GM23338 (cell line): ENCODE data around the gene DGKD. TPM values are rescaled to one million over a fixed set of nuclear protein-coding genes. Genes with fewer than 3 reads are reported as not detected.

ENCODE experiments used
- ATAC-seq: fragments of 200-7000 bp; cut with Tn5 transposase; 3 replicates; pipeline ENCODE4 v1.9.1; 2020
- DNase-seq: peaks from one replicate; pipeline ENCODE4 v3.0.0-alpha.2; 2015; ENCODE audit warnings: low spot score
- H2AFZ ChIP-seq: fragments of 200-600 bp; sonication (generic); 2 replicates; pipeline ENCODE4 v1.8.0; 2016; ENCODE audit warnings: antibody characterized with exemption, mild to moderate bottlenecking, moderate library complexity
- H3F3A ChIP-seq: fragments of 200-600 bp; sonication (generic); replicated peaks from 2 replicates; pipeline ENCODE4 v1.8.0; 2017; ENCODE audit warnings: antibody characterized with exemption, mixed run types, low read depth
- H3K27ac ChIP-seq: fragments of 200-600 bp; sonication (generic); 2 replicates; pipeline ENCODE4 v1.6.1; 2016; ENCODE audit warnings: low read depth
- H3K27me3 ChIP-seq: fragments of 200-600 bp; sonication (generic); 2 replicates; pipeline ENCODE4 v1.8.0; 2016; ENCODE audit warnings: mild to moderate bottlenecking, mixed run types, moderate library complexity; ENCODE audit not compliant: insufficient read depth
- H3K36me3 ChIP-seq: fragments of 200-600 bp; sonication (generic); 2 replicates; pipeline ENCODE4 v1.8.0; 2016; ENCODE audit warnings: mild to moderate bottlenecking; ENCODE audit not compliant: insufficient read depth
- H3K4me1 ChIP-seq: fragments of 200-600 bp; sonication (generic); 2 replicates; pipeline ENCODE4 v1.8.0; 2016; ENCODE audit warnings: mild to moderate bottlenecking, moderate library complexity; ENCODE audit not compliant: insufficient read depth
- H3K4me2 ChIP-seq: fragments of 200-600 bp; sonication (generic); 2 replicates; pipeline ENCODE4 v1.7.1; 2017; ENCODE audit warnings: mixed run types
- H3K4me3 ChIP-seq: fragments of 200-600 bp; sonication (generic); 2 replicates; pipeline ENCODE4 v1.6.1; 2016; ENCODE audit warnings: mixed run types
- H3K79me2 ChIP-seq: fragments of 200-600 bp; sonication (generic); replicated peaks from 2 replicates; pipeline ENCODE4 v1.8.0; 2017; ENCODE audit warnings: mild to moderate bottlenecking; ENCODE audit not compliant: insufficient read depth
- H3K9me2 ChIP-seq: fragments of 200-600 bp; sonication (generic); 2 replicates; pipeline ENCODE4 v1.8.0; 2017; ENCODE audit not compliant: insufficient read depth
- H4K20me1 ChIP-seq: fragments of 200-600 bp; sonication (generic); replicated peaks from 2 replicates; pipeline ENCODE4 v1.8.0; 2017; ENCODE audit warnings: mild to moderate bottlenecking; ENCODE audit not compliant: insufficient read depth
- H3K27ac Mint-ChIP-seq: 2 replicates; pipeline ENCODE4 v1.8.0; 2020; ENCODE audit warnings: inconsistent platforms, mild to moderate bottlenecking, moderate library complexity, mixed read lengths
- H3K27me3 Mint-ChIP-seq: 3 replicates; pipeline ENCODE4 v1.8.0; 2022; ENCODE audit warnings: low read depth, mild to moderate bottlenecking, moderate library complexity, mixed read lengths, inconsistent platforms; ENCODE audit not compliant: insufficient read depth, poor library complexity
- H3K36me3 Mint-ChIP-seq: 3 replicates; pipeline ENCODE4 v1.8.0; 2021; ENCODE audit warnings: low read depth, mild to moderate bottlenecking, inconsistent platforms, moderate library complexity, mixed read lengths
- H3K4me1 Mint-ChIP-seq: 3 replicates; pipeline ENCODE4 v1.8.0; 2020; ENCODE audit warnings: mild to moderate bottlenecking, inconsistent platforms, mixed read lengths
- H3K4me3 Mint-ChIP-seq: 3 replicates; pipeline ENCODE4 v1.8.0; 2021; ENCODE audit warnings: moderate library complexity, mild to moderate bottlenecking, inconsistent platforms, mixed read lengths
- H3K9me3 Mint-ChIP-seq: 3 replicates; pipeline ENCODE4 v1.8.0; 2020; ENCODE audit warnings: moderate library complexity, mild to moderate bottlenecking, inconsistent platforms, mixed read lengths
- POLR2AphosphoS5 ChIP-seq: IDR thresholded peaks from 2 replicates; pipeline ENCODE4 v1.6.1; 2016; ENCODE audit warnings: antibody characterized with exemption, low read depth
- ZNF114 ChIP-seq: fragments of 250-450 bp; sonication (Bioruptor Pico); IDR thresholded peaks from 2 replicates; pipeline ENCODE4 v1.5.0; 2020; ENCODE audit warnings: mild to moderate bottlenecking, moderate library complexity
- ZNF331 ChIP-seq: fragments of 250-450 bp; sonication (Bioruptor Pico); IDR thresholded peaks from 2 replicates; pipeline ENCODE4 v1.5.0; 2020; ENCODE audit warnings: low read depth, mild to moderate bottlenecking, moderate library complexity
- polyA plus RNA-seq: library from polyadenylated mRNA; unstranded; fragments of >200 nt; fragmentation: Nextera tagmentation; extraction: Ambion mirVana; gene quantifications from 2 replicates; pipeline ENCODE4 v1.2.1, GENCODE V29; 2016
- total RNA-seq: library from RNA; depleted of rRNA; stranded (reverse); fragments of >200 nt; shearing (Covaris generic); gene quantifications from 2 replicates; pipeline ENCODE4 v1.2.3, GENCODE V29; 2014
- TF ChIP-seq, protein P1 (sequence below), 2 experiments: fragments of 200-600 bp in 1 of 2; sonication (generic) in 1 of 2; conservative IDR thresholded peaks; 2 replicates each; pipeline versions ENCODE4 v1.5.1 to v1.6.1; 2016 to 2017; ENCODE audit warnings: antibody characterized with exemption in 2 of 2, low read depth in 2 of 2, mild to moderate bottlenecking in 2 of 2, moderate library complexity in 1 of 2
- TF ChIP-seq, protein P2 (sequence below): IDR thresholded peaks from 2 replicates; pipeline ENCODE4 v1.6.1; 2016; ENCODE audit warnings: antibody characterized with exemption
- TF ChIP-seq, protein P3 (sequence below): fragments of 250-450 bp; sonication (Bioruptor Pico); IDR thresholded peaks from 2 replicates; pipeline ENCODE4 v1.5.0; 2020; ENCODE audit warnings: mild to moderate bottlenecking, moderate library complexity

The DGKD gene
- total and polyA plus RNA-seq, 2 experiments from 2014 or later, result 11.1 to 23.4 TPM

DNA sequence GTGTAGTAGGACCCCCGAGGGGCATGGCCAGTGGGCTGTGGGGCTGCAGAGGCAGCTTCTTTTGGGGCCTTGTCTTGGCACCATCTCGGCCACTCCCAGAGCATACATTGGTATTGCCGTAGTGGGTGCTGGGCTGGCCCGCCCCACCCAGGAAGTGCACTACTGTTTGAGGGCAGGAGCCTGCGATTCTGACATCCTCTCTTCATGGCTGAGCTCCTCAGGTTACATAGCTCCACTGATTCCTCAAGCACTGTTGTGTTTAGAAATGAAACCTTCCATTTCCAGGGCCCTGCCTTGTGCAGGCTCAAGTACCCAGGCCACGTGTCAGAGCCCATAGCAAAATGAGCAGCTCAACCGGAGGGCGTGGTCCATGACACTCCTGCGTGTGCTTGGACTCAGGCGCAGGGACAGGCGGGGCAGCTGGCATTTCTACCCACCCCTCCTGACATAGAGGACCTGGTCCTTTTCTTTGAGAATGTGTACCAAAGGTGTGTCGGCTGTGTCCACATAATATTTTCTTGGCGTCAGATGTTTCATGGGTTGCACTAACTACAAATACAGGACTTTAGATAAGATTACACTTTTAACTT, 67.9 kb downstream of the DGKD start (continued):
- TF ChIP-seq, protein P1, sequence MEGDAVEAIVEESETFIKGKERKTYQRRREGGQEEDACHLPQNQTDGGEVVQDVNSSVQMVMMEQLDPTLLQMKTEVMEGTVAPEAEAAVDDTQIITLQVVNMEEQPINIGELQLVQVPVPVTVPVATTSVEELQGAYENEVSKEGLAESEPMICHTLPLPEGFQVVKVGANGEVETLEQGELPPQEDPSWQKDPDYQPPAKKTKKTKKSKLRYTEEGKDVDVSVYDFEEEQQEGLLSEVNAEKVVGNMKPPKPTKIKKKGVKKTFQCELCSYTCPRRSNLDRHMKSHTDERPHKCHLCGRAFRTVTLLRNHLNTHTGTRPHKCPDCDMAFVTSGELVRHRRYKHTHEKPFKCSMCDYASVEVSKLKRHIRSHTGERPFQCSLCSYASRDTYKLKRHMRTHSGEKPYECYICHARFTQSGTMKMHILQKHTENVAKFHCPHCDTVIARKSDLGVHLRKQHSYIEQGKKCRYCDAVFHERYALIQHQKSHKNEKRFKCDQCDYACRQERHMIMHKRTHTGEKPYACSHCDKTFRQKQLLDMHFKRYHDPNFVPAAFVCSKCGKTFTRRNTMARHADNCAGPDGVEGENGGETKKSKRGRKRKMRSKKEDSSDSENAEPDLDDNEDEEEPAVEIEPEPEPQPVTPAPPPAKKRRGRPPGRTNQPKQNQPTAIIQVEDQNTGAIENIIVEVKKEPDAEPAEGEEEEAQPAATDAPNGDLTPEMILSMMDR (conservative IDR thresholded peaks at IDR 0.05; ENCODE audit: low read depth in 2 of 2), result no peak
- TF ChIP-seq, protein P2, sequence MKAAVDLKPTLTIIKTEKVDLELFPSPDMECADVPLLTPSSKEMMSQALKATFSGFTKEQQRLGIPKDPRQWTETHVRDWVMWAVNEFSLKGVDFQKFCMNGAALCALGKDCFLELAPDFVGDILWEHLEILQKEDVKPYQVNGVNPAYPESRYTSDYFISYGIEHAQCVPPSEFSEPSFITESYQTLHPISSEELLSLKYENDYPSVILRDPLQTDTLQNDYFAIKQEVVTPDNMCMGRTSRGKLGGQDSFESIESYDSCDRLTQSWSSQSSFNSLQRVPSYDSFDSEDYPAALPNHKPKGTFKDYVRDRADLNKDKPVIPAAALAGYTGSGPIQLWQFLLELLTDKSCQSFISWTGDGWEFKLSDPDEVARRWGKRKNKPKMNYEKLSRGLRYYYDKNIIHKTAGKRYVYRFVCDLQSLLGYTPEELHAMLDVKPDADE, result no peak

DNA sequence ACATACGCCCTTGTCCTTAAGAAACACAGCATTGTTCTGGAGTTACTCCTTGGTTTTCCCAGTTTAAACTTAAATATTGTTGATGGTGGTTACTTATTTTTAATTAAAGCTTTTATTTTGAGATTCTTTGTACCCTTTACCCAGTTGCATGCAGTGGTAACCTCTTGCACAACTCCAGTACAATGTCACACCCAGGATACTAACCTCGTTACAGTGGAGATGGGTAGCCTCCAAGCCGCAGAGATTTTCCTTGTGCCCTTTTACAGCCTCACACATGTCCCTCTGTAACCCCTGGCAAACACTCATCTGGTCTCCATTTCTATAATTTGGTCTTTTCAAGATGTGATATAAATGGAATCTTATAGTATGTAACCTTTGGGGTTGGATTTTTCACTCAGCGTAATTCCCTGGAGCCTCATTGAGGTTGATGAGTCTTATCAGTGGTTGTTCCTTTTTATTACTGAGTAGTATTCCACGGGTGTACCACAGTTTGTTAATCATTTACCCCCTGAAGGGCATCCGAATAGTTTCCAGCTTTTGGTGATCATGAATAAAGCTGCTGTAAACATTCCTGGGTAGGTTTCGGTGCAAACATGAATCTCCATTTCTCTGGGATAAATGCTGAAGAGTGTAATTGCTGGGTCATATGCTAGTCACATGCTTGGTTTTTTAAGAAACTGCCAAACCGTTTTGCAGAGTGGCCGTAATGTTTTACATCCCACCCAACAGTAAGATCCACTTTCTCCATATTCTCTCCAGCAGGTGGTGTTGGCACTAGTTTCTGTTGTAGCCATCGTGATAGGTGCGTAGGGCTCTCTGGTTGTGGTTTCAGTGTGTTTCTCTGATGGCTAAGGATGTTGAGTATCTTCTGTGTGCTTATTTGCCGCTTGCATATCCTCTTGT, 68.6 kb downstream of the DGKD start:
- no peak overlapping the region for H3K4me2 ChIP-seq
- H3K9me3 Mint-ChIP-seq, result no peaks in the 10 kb centered on the region
- H3K4me3 ChIP-seq, result no peak overlapping the region
- H3K4me1 Mint-ChIP-seq, result peaks cover 43% of the 10 kb centered on the region
- DNase-seq (no peak), ATAC-seq (no peak)
- H3K36me3 Mint-ChIP-seq, result peaks cover 7% of the 10 kb centered on the region; the same call in 1 of the 3 replicates
- H2AFZ ChIP-seq, result no peak overlapping the region
- peaks cover 17% of the 10 kb centered on the region for H3K4me1 ChIP-seq
- H4K20me1 ChIP-seq, result peaks cover 5% of the 10 kb centered on the region
- H3K27me3 ChIP-seq, result no peaks in the 10 kb centered on the region
- peaks cover 30% of the 10 kb centered on the region for H3K79me2 ChIP-seq
- peaks cover 8% of the 10 kb centered on the region for H3K27me3 Mint-ChIP-seq
- no peaks in the 10 kb centered on the region for H3F3A ChIP-seq
- H3K27ac Mint-ChIP-seq, result no peak overlapping the region
- no peak overlapping the region for H3K4me3 Mint-ChIP-seq
- H3K36me3 ChIP-seq, result no peaks in the 10 kb centered on the region
- TF ChIP-seq, protein P1 (conservative IDR thresholded peaks at IDR 0.05; ENCODE audit: low read depth in 2 of 2), result 0 out of 4 replicates have a peak, but pooled peaks of 1 of the 2 experiments have one; percentile 11
- no peak for TF ChIP-seq POLR2AphosphoS5
- H3K9me2 ChIP-seq, result no peaks in the 10 kb centered on the region
- H3K27ac ChIP-seq, result no peak overlapping the region

DNA sequence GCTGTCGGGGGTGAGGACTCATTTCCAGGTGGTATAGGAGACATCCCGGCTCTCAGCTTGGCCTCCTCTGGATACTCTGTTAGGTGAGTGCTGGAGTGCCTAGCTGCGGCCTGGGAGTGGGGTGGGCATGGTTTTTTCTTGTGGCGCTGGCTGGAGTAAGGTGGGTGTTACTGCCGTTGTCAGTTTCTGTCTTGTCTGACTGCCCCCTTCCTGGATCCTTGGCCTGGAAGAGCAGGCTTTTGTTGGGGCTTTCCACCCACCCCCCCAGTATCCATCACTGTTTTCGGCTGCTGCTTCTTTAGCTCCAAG, 69.2 kb downstream of the DGKD start:
- no peaks in the 10 kb centered on the region for H3K36me3 ChIP-seq
- no peaks in the 10 kb centered on the region for H3K9me3 Mint-ChIP-seq
- H3K79me2 ChIP-seq, result peaks cover 30% of the 10 kb centered on the region
- H3K27ac Mint-ChIP-seq, result no peak overlapping the region
- no peaks in the 10 kb centered on the region for H3K27me3 ChIP-seq
- peaks cover 42% of the 10 kb centered on the region for H3K4me1 Mint-ChIP-seq
- no peak overlapping the region for H2AFZ ChIP-seq
- no peak overlapping the region for H3K4me3 ChIP-seq
- H4K20me1 ChIP-seq, result peaks cover 5% of the 10 kb centered on the region
- H3K4me1 ChIP-seq, result peaks cover 17% of the 10 kb centered on the region
- no peak overlapping the region for H3K4me2 ChIP-seq
- H3K9me2 ChIP-seq, result no peaks in the 10 kb centered on the region
- DNase-seq (no peak), ATAC-seq (no peak)
- no peaks in the 10 kb centered on the region for H3F3A ChIP-seq
- no peak overlapping the region for H3K27ac ChIP-seq
- H3K4me3 Mint-ChIP-seq, result no peak overlapping the region
- H3K27me3 Mint-ChIP-seq, result peaks cover 8% of the 10 kb centered on the region
- H3K36me3 Mint-ChIP-seq, result peaks cover 7% of the 10 kb centered on the region; the same call in 1 of the 3 replicates
- no peak for TF ChIP-seq ZNF331 (CRISPR knock-in tag)
- no peak for TF ChIP-seq ZNF114 (CRISPR knock-in tag)
- TF ChIP-seq, protein P3, sequence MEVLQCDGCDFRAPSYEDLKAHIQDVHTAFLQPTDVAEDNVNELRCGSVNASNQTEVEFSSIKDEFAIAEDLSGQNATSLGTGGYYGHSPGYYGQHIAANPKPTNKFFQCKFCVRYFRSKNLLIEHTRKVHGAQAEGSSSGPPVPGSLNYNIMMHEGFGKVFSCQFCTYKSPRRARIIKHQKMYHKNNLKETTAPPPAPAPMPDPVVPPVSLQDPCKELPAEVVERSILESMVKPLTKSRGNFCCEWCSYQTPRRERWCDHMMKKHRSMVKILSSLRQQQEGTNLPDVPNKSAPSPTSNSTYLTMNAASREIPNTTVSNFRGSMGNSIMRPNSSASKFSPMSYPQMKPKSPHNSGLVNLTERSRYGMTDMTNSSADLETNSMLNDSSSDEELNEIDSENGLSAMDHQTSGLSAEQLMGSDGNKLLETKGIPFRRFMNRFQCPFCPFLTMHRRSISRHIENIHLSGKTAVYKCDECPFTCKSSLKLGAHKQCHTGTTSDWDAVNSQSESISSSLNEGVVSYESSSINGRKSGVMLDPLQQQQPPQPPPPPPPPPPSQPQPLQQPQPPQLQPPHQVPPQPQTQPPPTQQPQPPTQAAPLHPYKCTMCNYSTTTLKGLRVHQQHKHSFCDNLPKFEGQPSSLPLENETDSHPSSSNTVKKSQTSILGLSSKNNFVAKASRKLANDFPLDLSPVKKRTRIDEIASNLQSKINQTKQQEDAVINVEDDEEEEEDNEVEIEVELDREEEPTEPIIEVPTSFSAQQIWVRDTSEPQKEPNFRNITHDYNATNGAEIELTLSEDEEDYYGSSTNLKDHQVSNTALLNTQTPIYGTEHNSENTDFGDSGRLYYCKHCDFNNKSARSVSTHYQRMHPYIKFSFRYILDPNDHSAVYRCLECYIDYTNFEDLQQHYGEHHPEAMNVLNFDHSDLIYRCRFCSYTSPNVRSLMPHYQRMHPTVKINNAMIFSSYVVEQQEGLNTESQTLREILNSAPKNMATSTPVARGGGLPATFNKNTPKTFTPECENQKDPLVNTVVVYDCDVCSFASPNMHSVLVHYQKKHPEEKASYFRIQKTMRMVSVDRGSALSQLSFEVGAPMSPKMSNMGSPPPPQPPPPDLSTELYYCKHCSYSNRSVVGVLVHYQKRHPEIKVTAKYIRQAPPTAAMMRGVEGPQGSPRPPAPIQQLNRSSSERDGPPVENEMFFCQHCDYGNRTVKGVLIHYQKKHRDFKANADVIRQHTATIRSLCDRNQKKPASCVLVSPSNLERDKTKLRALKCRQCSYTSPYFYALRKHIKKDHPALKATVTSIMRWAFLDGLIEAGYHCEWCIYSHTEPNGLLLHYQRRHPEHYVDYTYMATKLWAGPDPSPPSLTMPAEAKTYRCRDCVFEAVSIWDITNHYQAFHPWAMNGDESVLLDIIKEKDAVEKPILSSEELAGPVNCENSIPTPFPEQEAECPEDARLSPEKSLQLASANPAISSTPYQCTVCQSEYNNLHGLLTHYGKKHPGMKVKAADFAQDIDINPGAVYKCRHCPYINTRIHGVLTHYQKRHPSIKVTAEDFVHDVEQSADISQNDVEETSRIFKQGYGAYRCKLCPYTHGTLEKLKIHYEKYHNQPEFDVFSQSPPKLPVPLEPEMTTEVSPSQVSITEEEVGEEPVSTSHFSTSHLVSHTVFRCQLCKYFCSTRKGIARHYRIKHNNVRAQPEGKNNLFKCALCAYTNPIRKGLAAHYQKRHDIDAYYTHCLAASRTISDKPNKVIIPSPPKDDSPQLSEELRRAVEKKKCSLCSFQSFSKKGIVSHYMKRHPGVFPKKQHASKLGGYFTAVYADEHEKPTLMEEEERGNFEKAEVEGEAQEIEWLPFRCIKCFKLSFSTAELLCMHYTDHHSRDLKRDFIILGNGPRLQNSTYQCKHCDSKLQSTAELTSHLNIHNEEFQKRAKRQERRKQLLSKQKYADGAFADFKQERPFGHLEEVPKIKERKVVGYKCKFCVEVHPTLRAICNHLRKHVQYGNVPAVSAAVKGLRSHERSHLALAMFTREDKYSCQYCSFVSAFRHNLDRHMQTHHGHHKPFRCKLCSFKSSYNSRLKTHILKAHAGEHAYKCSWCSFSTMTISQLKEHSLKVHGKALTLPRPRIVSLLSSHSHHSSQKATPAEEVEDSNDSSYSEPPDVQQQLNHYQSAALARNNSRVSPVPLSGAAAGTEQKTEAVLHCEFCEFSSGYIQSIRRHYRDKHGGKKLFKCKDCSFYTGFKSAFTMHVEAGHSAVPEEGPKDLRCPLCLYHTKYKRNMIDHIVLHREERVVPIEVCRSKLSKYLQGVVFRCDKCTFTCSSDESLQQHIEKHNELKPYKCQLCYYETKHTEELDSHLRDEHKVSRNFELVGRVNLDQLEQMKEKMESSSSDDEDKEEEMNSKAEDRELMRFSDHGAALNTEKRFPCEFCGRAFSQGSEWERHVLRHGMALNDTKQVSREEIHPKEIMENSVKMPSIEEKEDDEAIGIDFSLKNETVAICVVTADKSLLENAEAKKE (CRISPR knock-in tag), result no peak
